Liver (tissue), 9 donors: ENCODE measurements around the gene DHRSX. TPM values are rescaled to one million over a fixed set of nuclear protein-coding genes. Genes with fewer than 3 reads are reported as not detected.

ENCODE experiments used
- DNase-seq: peaks from one replicate; pipeline ENCODE4 v3.0.0-alpha.2; 2017; ENCODE audit warnings: low spot score
- H3K27ac ChIP-seq, 2 donors: one replicate each; pipeline ENCODE4 v1.7.0; 2013; ENCODE audit warnings: inconsistent platforms in 2 of 2, low read length in 2 of 2, control low read depth in 1 of 2, low read depth in 1 of 2, mild to moderate bottlenecking in 1 of 2
- H3K27me3 ChIP-seq, 4 donors: one replicate each; pipeline versions ENCODE4 v1.6.1 to v1.7.0; 2013; ENCODE audit warnings: low read length in 3 of 4, inconsistent platforms in 1 of 4, mild to moderate bottlenecking in 1 of 4, moderate library complexity in 1 of 4; ENCODE audit not compliant: control insufficient read depth in 4 of 4, insufficient read depth in 4 of 4
- H3K36me3 ChIP-seq, 4 donors: one replicate each; pipeline versions ENCODE4 v1.6.1 to v1.7.0; 2013; ENCODE audit warnings: low read length in 3 of 4, mild to moderate bottlenecking in 3 of 4, low read depth in 1 of 4, moderate library complexity in 1 of 4; ENCODE audit not compliant: control insufficient read depth in 4 of 4, insufficient read depth in 3 of 4
- H3K4me1 ChIP-seq, 4 donors: one replicate each; pipeline versions ENCODE4 v1.6.1 to v1.7.0; 2013; ENCODE audit warnings: low read length in 3 of 4, mild to moderate bottlenecking in 3 of 4, moderate library complexity in 1 of 4; ENCODE audit not compliant: control insufficient read depth in 4 of 4, insufficient read depth in 4 of 4
- H3K4me3 ChIP-seq, 3 donors: one replicate each; pipeline versions ENCODE4 v1.6.1 to v1.7.0; 2013; ENCODE audit warnings: low read length in 3 of 3, control low read depth in 1 of 3, low read depth in 1 of 3, mild to moderate bottlenecking in 1 of 3
- H3K9ac ChIP-seq, 2 donors: one replicate each; pipeline ENCODE4 v1.7.0; 2013; ENCODE audit warnings: low read length in 2 of 2, mild to moderate bottlenecking in 2 of 2, moderate library complexity in 2 of 2, control low read depth in 1 of 2, low read depth in 1 of 2
- H3K9me3 ChIP-seq, 4 donors: one replicate each; pipeline versions ENCODE4 v1.6.1 to v1.7.0; 2013; ENCODE audit warnings: low read length in 3 of 4; ENCODE audit not compliant: control insufficient read depth in 4 of 4
- CTCF ChIP-seq: fragments of 150-350 bp; IDR thresholded peaks from 2 replicates; pipeline ENCODE4 v1.5.1; 2017; ENCODE audit warnings: improper control_type of control experiment, low read depth, low read length; ENCODE audit not compliant: missing input control
- EGR1 ChIP-seq, 2 donors: IDR thresholded peaks; 2 replicates each; pipeline ENCODE4 v1.6.1; 2016 to 2018; ENCODE audit warnings: antibody characterized with exemption in 2 of 2, low read depth in 2 of 2
- FOXA1 ChIP-seq: IDR thresholded peaks from 2 replicates; pipeline ENCODE4 v1.6.1; 2016; ENCODE audit warnings: antibody characterized with exemption
- FOXA2 ChIP-seq: IDR thresholded peaks from 2 replicates; pipeline ENCODE4 v1.6.1; 2016; ENCODE audit warnings: antibody characterized with exemption
- GABPA ChIP-seq, 2 donors: IDR thresholded peaks in 1 of 2; conservative IDR thresholded peaks in 1 of 2; 2 replicates each; pipeline ENCODE4 v1.6.1; 2016; ENCODE audit warnings: antibody characterized with exemption in 2 of 2, mild to moderate bottlenecking in 1 of 2, moderate library complexity in 1 of 2
- HNF4A ChIP-seq, 2 donors: conservative IDR thresholded peaks; 2 replicates each; pipeline ENCODE4 v1.6.1; 2016; ENCODE audit warnings: antibody characterized with exemption in 2 of 2, mild to moderate bottlenecking in 2 of 2
- HNF4G ChIP-seq: IDR thresholded peaks from 2 replicates; pipeline ENCODE4 v1.6.1; 2016; ENCODE audit warnings: antibody characterized with exemption
- JUND ChIP-seq, 2 donors: IDR thresholded peaks; 2 replicates each; pipeline ENCODE4 v1.6.1; 2016; ENCODE audit warnings: antibody characterized with exemption in 2 of 2
- MAX ChIP-seq: IDR thresholded peaks from 2 replicates; pipeline ENCODE4 v1.6.1; 2016; ENCODE audit warnings: antibody characterized with exemption
- NR2F2 ChIP-seq: IDR thresholded peaks from 2 replicates; pipeline ENCODE4 v1.6.1; 2016; ENCODE audit warnings: antibody characterized with exemption
- RAD21 ChIP-seq, 2 donors: IDR thresholded peaks; 2 replicates each; pipeline ENCODE4 v1.6.1; 2016; ENCODE audit warnings: antibody characterized with exemption in 2 of 2, mild to moderate bottlenecking in 2 of 2
- REST ChIP-seq: IDR thresholded peaks from 2 replicates; pipeline ENCODE4 v1.6.1; 2016; ENCODE audit warnings: antibody characterized with exemption, mild to moderate bottlenecking
- RXRA ChIP-seq, 2 donors: IDR thresholded peaks; 2 replicates each; pipeline ENCODE4 v1.6.1; 2017 to 2018; ENCODE audit warnings: antibody characterized with exemption in 2 of 2, mild to moderate bottlenecking in 1 of 2
- SP1 ChIP-seq: IDR thresholded peaks from 2 replicates; pipeline ENCODE4 v1.6.1; 2018; ENCODE audit warnings: antibody characterized with exemption, mild to moderate bottlenecking
- TAF1 ChIP-seq: conservative IDR thresholded peaks from 2 replicates; pipeline ENCODE4 v1.6.1; 2016; ENCODE audit warnings: antibody characterized with exemption, mild to moderate bottlenecking
- YY1 ChIP-seq: IDR thresholded peaks from 2 replicates; pipeline ENCODE4 v1.6.1; 2016; ENCODE audit warnings: antibody characterized with exemption, mild to moderate bottlenecking
- WGBS: extraction: QIAGEN DNeasy Blood & Tissue Kit; methylation state at CpG from one replicate; pipeline ENCODE4 v1.1.7; 2013; 5-methylcytosine and 5-hydroxymethylcytosine counted together
- polyA plus RNA-seq, 2 donors: library from polyadenylated mRNA; stranded (reverse) in 1 of 2; unstranded in 1 of 2; fragments of 200-250 nt in 1 of 2; fragments of >200 nt in 1 of 2; fragmentation: Nextera tagmentation in 1 of 2; extraction: Ambion mirVana in 1 of 2; gene quantifications; one replicate each; pipeline versions ENCODE4 v1.2.1 to v1.2.3, GENCODE V29; 2013 to 2015
- total RNA-seq, 2 donors: library from RNA; depleted of rRNA; stranded (reverse); fragments of >200 nt; gene quantifications; one replicate each; pipeline ENCODE4 v1.2.3, GENCODE V29; 2014
- TF ChIP-seq, protein P1 (sequence below): IDR thresholded peaks from 2 replicates; pipeline ENCODE4 v1.6.1; 2016; ENCODE audit warnings: antibody characterized with exemption
- TF ChIP-seq, protein P2 (sequence below): IDR thresholded peaks from 2 replicates; pipeline ENCODE4 v1.6.1; 2016; ENCODE audit warnings: antibody characterized with exemption
- donor health status: healthy.
- donor health status: healthy.
- donor health status: healthy.
- donor health status: healthy.
- donor health status: healthy.

DHRSX gene
- total and polyA plus RNA-seq, 4 donors = 17.2 to 35.2 (median 23.3) TPM

DNA sequence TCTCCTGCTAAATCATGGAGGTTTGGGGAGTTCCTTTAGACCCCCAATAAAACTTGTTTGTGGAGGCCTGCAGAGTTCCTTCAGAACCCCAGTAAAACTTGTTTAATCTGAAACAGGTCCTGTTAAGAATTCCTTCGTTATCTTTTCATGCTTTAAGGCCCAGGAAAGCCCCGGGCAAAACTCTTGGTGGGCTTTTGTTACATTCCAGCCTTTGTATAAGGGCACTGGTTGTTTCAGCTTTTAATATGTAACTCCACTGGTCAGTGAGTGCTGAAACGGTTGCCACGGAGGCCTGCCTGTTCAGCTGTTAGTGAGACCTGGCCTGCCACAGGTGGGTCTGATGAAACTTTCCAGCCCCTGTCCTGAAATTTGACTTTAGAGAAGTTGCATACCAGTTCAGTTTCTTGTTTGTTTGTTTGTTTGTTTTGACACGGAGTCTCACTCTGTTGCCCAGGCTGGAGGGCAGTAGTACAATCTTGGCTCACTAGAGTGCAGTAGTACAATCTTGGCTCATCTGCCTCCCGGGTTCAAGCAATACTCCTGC lies 12.4 kb upstream of the DHRSX start (continued):
- TF ChIP-seq CTCF = no peak
- no peak for TF ChIP-seq HNF4G
- no peak for TF ChIP-seq RXRA (IDR thresholded peaks at IDR 0.05)
- no peak for TF ChIP-seq TAF1

DNA sequence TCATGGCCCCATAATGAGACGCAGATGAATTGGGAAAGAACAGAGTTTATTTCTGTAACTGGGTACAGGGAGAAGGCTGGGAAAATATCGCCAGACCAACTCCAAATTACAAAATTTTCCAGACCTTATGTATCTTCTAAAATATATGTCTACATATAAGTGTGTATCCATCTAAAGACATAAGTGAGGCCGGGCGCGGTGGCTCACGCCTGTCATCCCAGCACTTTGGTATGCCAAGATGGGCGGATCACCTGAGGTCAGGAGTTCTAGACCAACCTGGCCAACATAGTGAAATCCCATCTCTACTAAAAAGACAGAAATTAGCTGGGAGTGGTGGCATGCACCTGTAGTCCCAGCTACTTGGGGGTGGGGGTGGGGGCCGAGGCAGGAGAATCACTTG lies 11.7 kb upstream of the DHRSX start:
- no peak for DNase-seq
- whole genome bisulfite sequencing = 95% methylated on average over 8 of the region's 8 CpGs

More for the DNA sequence above, 11.7 kb upstream of the DHRSX start:
- Histone ChIP-seq H3K36me3 (no peaks in the 10 kb centered on the region), H3K9ac (no peak overlapping the region), H3K27me3 (no peaks in the 10 kb centered on the region), H3K4me1 (no peaks in the 10 kb centered on the region), H3K4me3 (no peak overlapping the region), H3K9me3 (no peaks in the 10 kb centered on the region), H3K27ac (no peak overlapping the region)
- TF ChIP-seq REST (no peak), FOXA2 (no peak), CTCF (no peak), RXRA (IDR thresholded peaks at IDR 0.05) (no peak), GABPA (IDR thresholded peaks at IDR 0.05 in 1 of 2, conservative IDR thresholded peaks at IDR 0.05 in 1 of 2) (no peak), RAD21 (IDR thresholded peaks at IDR 0.05) (no peak), YY1 (no peak), JUND (IDR thresholded peaks at IDR 0.05) (no peak), TAF1 (no peak), FOXA1 (no peak), EGR1 (IDR thresholded peaks at IDR 0.05; ENCODE audit: low read depth in 2 of 2) (no peak), HNF4G (no peak), MAX (no peak), SP1 (no peak), HNF4A (conservative IDR thresholded peaks at IDR 0.05) (no peak), NR2F2 (no peak)
- TF ChIP-seq, protein P1, sequence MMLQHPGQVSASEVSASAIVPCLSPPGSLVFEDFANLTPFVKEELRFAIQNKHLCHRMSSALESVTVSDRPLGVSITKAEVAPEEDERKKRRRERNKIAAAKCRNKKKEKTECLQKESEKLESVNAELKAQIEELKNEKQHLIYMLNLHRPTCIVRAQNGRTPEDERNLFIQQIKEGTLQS = no peak
- TF ChIP-seq, protein P2, sequence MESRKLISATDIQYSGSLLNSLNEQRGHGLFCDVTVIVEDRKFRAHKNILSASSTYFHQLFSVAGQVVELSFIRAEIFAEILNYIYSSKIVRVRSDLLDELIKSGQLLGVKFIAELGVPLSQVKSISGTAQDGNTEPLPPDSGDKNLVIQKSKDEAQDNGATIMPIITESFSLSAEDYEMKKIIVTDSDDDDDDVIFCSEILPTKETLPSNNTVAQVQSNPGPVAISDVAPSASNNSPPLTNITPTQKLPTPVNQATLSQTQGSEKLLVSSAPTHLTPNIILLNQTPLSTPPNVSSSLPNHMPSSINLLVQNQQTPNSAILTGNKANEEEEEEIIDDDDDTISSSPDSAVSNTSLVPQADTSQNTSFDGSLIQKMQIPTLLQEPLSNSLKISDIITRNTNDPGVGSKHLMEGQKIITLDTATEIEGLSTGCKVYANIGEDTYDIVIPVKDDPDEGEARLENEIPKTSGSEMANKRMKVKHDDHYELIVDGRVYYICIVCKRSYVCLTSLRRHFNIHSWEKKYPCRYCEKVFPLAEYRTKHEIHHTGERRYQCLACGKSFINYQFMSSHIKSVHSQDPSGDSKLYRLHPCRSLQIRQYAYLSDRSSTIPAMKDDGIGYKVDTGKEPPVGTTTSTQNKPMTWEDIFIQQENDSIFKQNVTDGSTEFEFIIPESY = no peak
